ENCODE data around the gene CRYBG2.
"Not testable (repeated sequence)": the region's sequence is repeated elsewhere in the genome, so short reads cannot be mapped to it uniquely, and the experiment has no call there.

DNA sequence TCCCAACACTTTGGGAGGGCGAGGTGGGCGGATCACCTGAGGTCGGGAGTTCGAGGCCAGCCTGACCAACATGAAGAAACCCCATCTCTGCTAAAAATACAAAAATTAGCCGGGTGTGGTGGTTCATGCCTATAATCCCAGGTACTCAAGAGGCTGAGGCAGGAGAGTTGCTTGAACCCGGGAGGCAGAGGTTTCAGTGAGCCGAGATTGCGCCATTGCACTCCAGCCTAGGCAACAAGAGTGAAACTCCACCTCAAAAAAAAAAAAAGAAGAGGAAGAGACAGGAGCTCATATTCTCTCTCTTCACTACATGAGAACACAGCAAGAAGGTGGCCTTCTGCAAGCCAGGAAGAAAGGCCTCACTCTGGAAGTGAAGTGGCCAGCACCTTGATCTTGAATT, 20.6 kb downstream of the CRYBG2 start:
- TF ChIP-seq POLR2AphosphoS5 (IDR thresholded peaks at IDR 0.05); TAF1 (IDR thresholded peaks at IDR 0.05; ENCODE audit: low read depth); CTCF (IDR thresholded peaks at IDR 0.05; ENCODE audit: poor library complexity, severe bottlenecking): not testable (repeated sequence)

Data from neural cell (in vitro differentiated cells).